Neural cell (in vitro differentiated cells): ENCODE data around the gene NOSTRIN.

ENCODE experiments used
- EP300 ChIP-seq: fragments of 450-650 bp; conservative IDR thresholded peaks from 2 replicates; pipeline ENCODE4 v1.6.1; 2014; ENCODE audit warnings: antibody characterized with exemption, mild to moderate bottlenecking, moderate library complexity; ENCODE audit not compliant: poor library complexity, severe bottlenecking
- EZH2 ChIP-seq: fragments of 200-600, 300-800 bp; shearing (Covaris generic), sonication (generic); IDR thresholded peaks from 2 replicates; pipeline ENCODE4 v1.6.1; 2014; ENCODE audit warnings: antibody characterized with exemption, low read length, borderline replicate concordance, mild to moderate bottlenecking; ENCODE audit not compliant: insufficient read depth, poor library complexity, severe bottlenecking
- MXI1 ChIP-seq: fragments of 450-650 bp; conservative IDR thresholded peaks from 2 replicates; pipeline ENCODE4 v1.6.1; 2014; ENCODE audit warnings: antibody characterized with exemption, mild to moderate bottlenecking; ENCODE audit not compliant: poor library complexity, severe bottlenecking
- POLR2AphosphoS5 ChIP-seq: IDR thresholded peaks from 2 replicates; pipeline ENCODE4 v1.6.1; 2012
- RAD21 ChIP-seq: fragments of 450-650 bp; conservative IDR thresholded peaks from 2 replicates; pipeline ENCODE4 v1.6.1; 2014; ENCODE audit warnings: antibody characterized with exemption, mild to moderate bottlenecking, moderate library complexity
- TAF1 ChIP-seq: IDR thresholded peaks from 2 replicates; pipeline ENCODE4 v1.6.1; 2012; ENCODE audit warnings: low read depth
- TF ChIP-seq, protein P1 (sequence below): fragments of 450-650 bp; IDR thresholded peaks from 2 replicates; pipeline ENCODE4 v1.5.1; 2014; ENCODE audit warnings: antibody characterized with exemption, mild to moderate bottlenecking, moderate library complexity; ENCODE audit not compliant: poor library complexity, severe bottlenecking
- TF ChIP-seq, protein P2 (sequence below): IDR thresholded peaks from 2 replicates; pipeline ENCODE4 v1.6.1; 2012; ENCODE audit warnings: borderline replicate concordance

DNA sequence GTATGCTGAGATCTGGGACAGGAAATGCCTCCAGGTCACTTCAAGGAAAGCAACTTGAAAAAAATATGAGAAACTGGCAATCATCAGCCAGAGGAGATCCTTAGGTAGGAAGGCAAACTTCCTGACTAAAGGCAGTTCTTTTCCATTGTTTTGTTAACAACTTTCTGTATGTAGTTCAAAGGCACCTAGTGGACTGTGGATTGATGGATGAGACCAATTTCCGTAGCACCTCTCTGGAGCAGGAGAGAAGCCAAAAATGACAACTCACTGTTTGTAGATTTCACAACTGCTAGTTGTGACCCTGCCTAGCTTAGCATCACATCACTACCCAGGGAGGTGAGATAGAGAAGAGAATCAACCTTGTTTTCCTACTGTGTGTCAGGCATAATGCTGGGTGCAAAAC lies 21.8 kb upstream of the NOSTRIN start:
- TF ChIP-seq, protein P1, sequence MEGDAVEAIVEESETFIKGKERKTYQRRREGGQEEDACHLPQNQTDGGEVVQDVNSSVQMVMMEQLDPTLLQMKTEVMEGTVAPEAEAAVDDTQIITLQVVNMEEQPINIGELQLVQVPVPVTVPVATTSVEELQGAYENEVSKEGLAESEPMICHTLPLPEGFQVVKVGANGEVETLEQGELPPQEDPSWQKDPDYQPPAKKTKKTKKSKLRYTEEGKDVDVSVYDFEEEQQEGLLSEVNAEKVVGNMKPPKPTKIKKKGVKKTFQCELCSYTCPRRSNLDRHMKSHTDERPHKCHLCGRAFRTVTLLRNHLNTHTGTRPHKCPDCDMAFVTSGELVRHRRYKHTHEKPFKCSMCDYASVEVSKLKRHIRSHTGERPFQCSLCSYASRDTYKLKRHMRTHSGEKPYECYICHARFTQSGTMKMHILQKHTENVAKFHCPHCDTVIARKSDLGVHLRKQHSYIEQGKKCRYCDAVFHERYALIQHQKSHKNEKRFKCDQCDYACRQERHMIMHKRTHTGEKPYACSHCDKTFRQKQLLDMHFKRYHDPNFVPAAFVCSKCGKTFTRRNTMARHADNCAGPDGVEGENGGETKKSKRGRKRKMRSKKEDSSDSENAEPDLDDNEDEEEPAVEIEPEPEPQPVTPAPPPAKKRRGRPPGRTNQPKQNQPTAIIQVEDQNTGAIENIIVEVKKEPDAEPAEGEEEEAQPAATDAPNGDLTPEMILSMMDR = no peak
- no peak for TF ChIP-seq EP300
- no peak for TF ChIP-seq TAF1
- TF ChIP-seq POLR2AphosphoS5 = no peak
- TF ChIP-seq, protein P2, sequence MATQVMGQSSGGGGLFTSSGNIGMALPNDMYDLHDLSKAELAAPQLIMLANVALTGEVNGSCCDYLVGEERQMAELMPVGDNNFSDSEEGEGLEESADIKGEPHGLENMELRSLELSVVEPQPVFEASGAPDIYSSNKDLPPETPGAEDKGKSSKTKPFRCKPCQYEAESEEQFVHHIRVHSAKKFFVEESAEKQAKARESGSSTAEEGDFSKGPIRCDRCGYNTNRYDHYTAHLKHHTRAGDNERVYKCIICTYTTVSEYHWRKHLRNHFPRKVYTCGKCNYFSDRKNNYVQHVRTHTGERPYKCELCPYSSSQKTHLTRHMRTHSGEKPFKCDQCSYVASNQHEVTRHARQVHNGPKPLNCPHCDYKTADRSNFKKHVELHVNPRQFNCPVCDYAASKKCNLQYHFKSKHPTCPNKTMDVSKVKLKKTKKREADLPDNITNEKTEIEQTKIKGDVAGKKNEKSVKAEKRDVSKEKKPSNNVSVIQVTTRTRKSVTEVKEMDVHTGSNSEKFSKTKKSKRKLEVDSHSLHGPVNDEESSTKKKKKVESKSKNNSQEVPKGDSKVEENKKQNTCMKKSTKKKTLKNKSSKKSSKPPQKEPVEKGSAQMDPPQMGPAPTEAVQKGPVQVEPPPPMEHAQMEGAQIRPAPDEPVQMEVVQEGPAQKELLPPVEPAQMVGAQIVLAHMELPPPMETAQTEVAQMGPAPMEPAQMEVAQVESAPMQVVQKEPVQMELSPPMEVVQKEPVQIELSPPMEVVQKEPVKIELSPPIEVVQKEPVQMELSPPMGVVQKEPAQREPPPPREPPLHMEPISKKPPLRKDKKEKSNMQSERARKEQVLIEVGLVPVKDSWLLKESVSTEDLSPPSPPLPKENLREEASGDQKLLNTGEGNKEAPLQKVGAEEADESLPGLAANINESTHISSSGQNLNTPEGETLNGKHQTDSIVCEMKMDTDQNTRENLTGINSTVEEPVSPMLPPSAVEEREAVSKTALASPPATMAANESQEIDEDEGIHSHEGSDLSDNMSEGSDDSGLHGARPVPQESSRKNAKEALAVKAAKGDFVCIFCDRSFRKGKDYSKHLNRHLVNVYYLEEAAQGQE = no peak
- TF ChIP-seq MXI1 = no peak
- TF ChIP-seq EZH2 = no peak
- TF ChIP-seq RAD21 = no peak
